H1 (cell line): ENCODE data around the gene BSPRY. TPM values are rescaled to one million over a fixed set of nuclear protein-coding genes. Genes with fewer than 3 reads are reported as not detected.

Experiments used
- CTCF ChIA-PET: fragments of 300-600 bp; sonication (Branson Sonifier 250); formaldehyde crosslinking; loops from one replicate; lab custom pipeline; 2021; ENCODE audit not compliant: partially characterized antibody; lab: Charles Lee
- POLR2A ChIA-PET: fragments of 300-600 bp; sonication (Branson Sonifier 250); formaldehyde crosslinking; loops from one replicate; lab custom pipeline; 2021; ENCODE audit warnings: inconsistent platforms; ENCODE audit not compliant: partially characterized antibody; lab: Charles Lee
- DNase-seq, 2 experiments: peaks; one replicate each; pipeline versions ENCODE4 v3.0.0 to v3.0.0-alpha.2; 2010 to 2022; ENCODE audit warnings: low spot score in 2 of 2, low read depth in 1 of 2, mixed read lengths in 1 of 2
- FAIRE-seq: peaks from 2 replicates; lab custom pipeline; 2011; peaks lifted over from hg19 to GRCh38; lab: Jason Lieb, UNC
- H2AFZ ChIP-seq: 2 replicates; pipeline ENCODE4 v1.8.1; 2012; ENCODE audit warnings: low read length, inconsistent platforms
- H2AK5ac ChIP-seq: 2 replicates; pipeline ENCODE4 v1.6.1; 2013; ENCODE audit warnings: low read depth, low read length
- H2BK120ac ChIP-seq: replicated peaks from 2 replicates; pipeline ENCODE3; 2013; ENCODE audit warnings: low read depth, low read length, inconsistent platforms
- H2BK12ac ChIP-seq: 2 replicates; pipeline ENCODE4 v1.6.1; 2013; ENCODE audit warnings: low read depth, low read length
- H2BK15ac ChIP-seq: 2 replicates; pipeline ENCODE4 v1.6.1; 2013; ENCODE audit warnings: low read length
- H2BK20ac ChIP-seq: 2 replicates; pipeline ENCODE4 v1.6.1; 2013; ENCODE audit warnings: low read length
- H2BK5ac ChIP-seq: 2 replicates; pipeline ENCODE4 v1.6.1; 2013; ENCODE audit warnings: low read depth, low read length
- H3K14ac ChIP-seq: 2 replicates; pipeline ENCODE4 v1.6.1; 2013; ENCODE audit warnings: inconsistent platforms; ENCODE audit not compliant: insufficient read length
- H3K18ac ChIP-seq: 2 replicates; pipeline ENCODE4 v1.6.1; 2013; ENCODE audit warnings: low read length; ENCODE audit errors: extremely low read depth
- H3K23ac ChIP-seq: 2 replicates; pipeline ENCODE4 v1.6.1; 2013; ENCODE audit warnings: inconsistent platforms; ENCODE audit not compliant: insufficient read length
- H3K23me2 ChIP-seq: 2 replicates; pipeline ENCODE4 v1.6.1; 2013; ENCODE audit warnings: low read depth, low read length
- H3K27ac ChIP-seq: 2 replicates; pipeline ENCODE4 v1.6.1; 2011; ENCODE audit warnings: low read depth, low read length, inconsistent platforms
- H3K27me3 ChIP-seq, 4 experiments: replicated peaks in 1 of 4; 1 replicate in 1 of 4; 2 replicates in 3 of 4; pipeline versions ENCODE4 v1.6.1 to v1.8.1; 2011 to 2013; ENCODE audit warnings: low read length in 3 of 4, mild to moderate bottlenecking in 3 of 4, inconsistent platforms in 2 of 4, mixed read lengths in 2 of 4, moderate library complexity in 1 of 4; ENCODE audit not compliant: control insufficient read depth in 3 of 4, insufficient read depth in 3 of 4; ENCODE audit errors: extremely low read depth in 1 of 4
- H3K36me3 ChIP-seq, 4 experiments: 2 replicates each; pipeline versions ENCODE4 v1.6.1 to v1.8.1; 2011 to 2013; ENCODE audit warnings: mild to moderate bottlenecking in 4 of 4, low read length in 3 of 4, moderate library complexity in 2 of 4, control low read depth in 1 of 4, inconsistent platforms in 1 of 4; ENCODE audit not compliant: insufficient read depth in 4 of 4, control insufficient read depth in 2 of 4
- H3K4ac ChIP-seq: replicated peaks from 2 replicates; pipeline ENCODE3; 2013; ENCODE audit warnings: low read length, low read depth, mixed read lengths, inconsistent platforms; ENCODE audit not compliant: insufficient read length
- H3K4me1 ChIP-seq, 4 experiments: replicated peaks in 1 of 4; 1 replicate in 1 of 4; 2 replicates in 3 of 4; pipeline versions ENCODE4 v1.6.1 to v1.8.1; 2011 to 2013; ENCODE audit warnings: low read length in 3 of 4, inconsistent platforms in 2 of 4, mixed read lengths in 1 of 4; ENCODE audit not compliant: insufficient read depth in 4 of 4, control insufficient read depth in 3 of 4
- H3K4me2 ChIP-seq, 2 experiments: 2 replicates each; pipeline versions ENCODE4 v1.6.1 to v1.8.1; 2011 to 2013; ENCODE audit warnings: low read depth in 2 of 2, low read length in 2 of 2, control low read depth in 1 of 2, inconsistent platforms in 1 of 2, mild to moderate bottlenecking in 1 of 2; ENCODE audit not compliant: insufficient read depth in 1 of 2
- H3K4me3 ChIP-seq, 4 experiments: fragments of 200-600, 300-600 bp in 1 of 4; sonication (generic), shearing (Covaris generic), sonication (Bioruptor Twin) in 1 of 4; 2 replicates each; pipeline versions ENCODE4 v1.5.1 to v1.8.1; 2011 to 2016; ENCODE audit warnings: low read length in 4 of 4, low read depth in 3 of 4, control low read depth in 2 of 4, inconsistent platforms in 2 of 4, mild to moderate bottlenecking in 2 of 4, mixed read lengths in 1 of 4, moderate library complexity in 1 of 4; ENCODE audit not compliant: insufficient read depth in 2 of 4; ENCODE audit errors: extremely low read depth in 1 of 4
- H3K56ac ChIP-seq: replicated peaks from 2 replicates; pipeline ENCODE3; 2013; ENCODE audit warnings: low read depth, mild to moderate bottlenecking, mixed read lengths, low read length, inconsistent platforms; ENCODE audit not compliant: insufficient read length
- H3K79me1 ChIP-seq: 2 replicates; pipeline ENCODE4 v1.6.1; 2013; ENCODE audit warnings: low read depth, low read length, control low read depth
- H3K79me2 ChIP-seq, 2 experiments: 2 replicates each; pipeline versions ENCODE4 v1.6.1 to v1.8.1; 2012 to 2013; ENCODE audit warnings: low read length in 2 of 2, mild to moderate bottlenecking in 2 of 2, inconsistent platforms in 1 of 2; ENCODE audit not compliant: insufficient read depth in 2 of 2, control insufficient read depth in 1 of 2
- H3K9ac ChIP-seq, 4 experiments: replicated peaks in 1 of 4; 1 replicate in 1 of 4; 2 replicates in 3 of 4; pipeline versions ENCODE4 v1.6.1 to v1.8.1; 2011 to 2013; ENCODE audit warnings: low read depth in 3 of 4, low read length in 3 of 4, control low read depth in 2 of 4, mild to moderate bottlenecking in 2 of 4, moderate library complexity in 2 of 4, inconsistent platforms in 1 of 4; ENCODE audit errors: extremely low read depth in 1 of 4
- H3K9me3 ChIP-seq, 2 experiments: 2 replicates each; pipeline versions ENCODE4 v1.6.1 to v1.8.1; 2012 to 2013; ENCODE audit warnings: mild to moderate bottlenecking in 2 of 2, moderate library complexity in 2 of 2, control low read depth in 1 of 2, inconsistent platforms in 1 of 2, low read depth in 1 of 2, low read length in 1 of 2, mixed read lengths in 1 of 2; ENCODE audit not compliant: insufficient read depth in 2 of 2
- H4K20me1 ChIP-seq, 2 experiments: replicated peaks in 1 of 2; 2 replicates each; pipeline versions ENCODE3 to v1.8.1; 2011 to 2013; ENCODE audit warnings: inconsistent platforms in 2 of 2, low read length in 2 of 2, mild to moderate bottlenecking in 1 of 2; ENCODE audit not compliant: insufficient read depth in 2 of 2, control insufficient read depth in 1 of 2
- H4K5ac ChIP-seq: 2 replicates; pipeline ENCODE4 v1.6.1; 2013; ENCODE audit warnings: low read length, low read depth, mixed read lengths, inconsistent platforms; ENCODE audit not compliant: insufficient read length
- H4K8ac ChIP-seq: 2 replicates; pipeline ENCODE4 v1.8.0; 2013; ENCODE audit warnings: mild to moderate bottlenecking, moderate library complexity, low read length, inconsistent platforms; ENCODE audit not compliant: insufficient read depth; ENCODE audit errors: extremely low read depth
- H4K91ac ChIP-seq: replicated peaks from 2 replicates; pipeline ENCODE3; 2013; ENCODE audit warnings: low read length, mixed read lengths, inconsistent platforms; ENCODE audit not compliant: insufficient read length
- NRF1 ChIP-seq: IDR thresholded peaks from 2 replicates; pipeline ENCODE4 v1.6.1; 2011; ENCODE audit warnings: mild to moderate bottlenecking, low read depth, low read length, improper control_type of control experiment
- POLR2A ChIP-seq, 2 experiments: IDR thresholded peaks; 1 replicate in 1 of 2; 2 replicates in 1 of 2; pipeline ENCODE4 v1.6.1; 2011; ENCODE audit warnings: low read depth in 2 of 2, low read length in 2 of 2, mild to moderate bottlenecking in 2 of 2; ENCODE audit errors: control extremely low read depth in 1 of 2
- SUZ12 ChIP-seq: fragments of 200-600 bp; sonication (generic); IDR thresholded peaks from 2 replicates; pipeline ENCODE4 v1.6.1; 2012; ENCODE audit warnings: mild to moderate bottlenecking, inconsistent platforms, low read length, moderate library complexity, mixed read lengths
- TAF1 ChIP-seq: IDR thresholded peaks from 2 replicates; pipeline ENCODE4 v1.6.1; 2011; ENCODE audit warnings: mild to moderate bottlenecking, low read depth, low read length
- WGBS, 2 experiments: shearing (Covaris generic) in 1 of 2; methylation state at CpG; one replicate each; pipeline versions ENCODE4 v1.1.6 to v1.1.7; 2013 to 2015; ENCODE audit warnings: low lambda C conversion rate in 2 of 2, mixed read lengths in 2 of 2, inconsistent platforms in 1 of 2, low coverage in 1 of 2, missing lambda C conversion rate in 1 of 2; ENCODE audit not compliant: insufficient replicate concordance in 2 of 2, insufficient coverage in 1 of 2, insufficient read length in 1 of 2; ENCODE audit errors: extremely low coverage in 1 of 2, missing lambda C conversion rate in 1 of 2; 5-methylcytosine and 5-hydroxymethylcytosine counted together
- polyA plus RNA-seq, 7 experiments: library from polyadenylated mRNA; depleted of rRNA in 3 of 7; stranded (reverse) in 5 of 7; unstranded in 2 of 7; fragments of >200 nt in 5 of 7; fragments of 200-250 nt in 2 of 7; gene quantifications; 1 replicate in 5 of 7; 2 replicates in 1 of 7; 4 replicates in 1 of 7; pipeline versions ENCODE4 v1.2.1 to v1.2.3, GENCODE V29; 2011 to 2013; ENCODE audit warnings: missing spikeins in 2 of 7, mixed read lengths in 2 of 7
- total RNA-seq: library from RNA; stranded (reverse); fragmentation: NEBNext Ultra II Directional; extraction: Animal tissue kit (Norgen Biotek cat#: 25700); gene quantifications from 2 replicates; pipeline ENCODE4 v1.2.1, GENCODE V29; 2021
- TF ChIP-seq, protein P1 (sequence below): IDR thresholded peaks from 2 replicates; pipeline ENCODE4 v1.6.1; 2012; ENCODE audit warnings: low read length, inconsistent platforms

BSPRY gene
- total and polyA plus RNA-seq, 2 of the 8 experiments (the other 6 are each of a cell fraction or from before 2014, with no cell fraction given) = 5.5 to 10.9 TPM

DNA sequence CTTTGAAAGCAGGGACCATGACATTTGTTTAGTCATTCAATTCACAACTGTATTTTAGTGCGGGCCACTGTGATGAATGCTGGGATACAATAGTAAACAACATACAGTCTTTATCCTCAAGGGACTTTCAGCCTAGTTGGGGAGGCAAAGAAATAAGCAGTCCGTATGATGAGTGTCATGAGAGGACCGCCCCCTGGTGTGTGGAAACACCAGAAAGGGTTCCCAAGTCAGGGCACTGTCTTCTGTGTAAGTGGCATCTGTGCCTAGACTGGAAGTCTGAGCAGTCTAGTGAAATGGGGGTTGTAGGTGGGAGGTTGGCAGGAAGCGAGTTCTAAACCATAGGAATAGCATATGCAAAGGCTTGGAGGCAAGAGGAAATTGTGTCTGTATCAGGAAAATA, 68.0 kb downstream of the BSPRY start:
- Histone ChIP-seq H4K5ac (no peak overlapping the region), H2BK12ac (no peak overlapping the region), H3K9ac (no peak overlapping the region), H3K79me2 (no peaks in the 10 kb centered on the region), H3K18ac (no peak overlapping the region), H3K27me3 (no peaks in the 10 kb centered on the region), H3K4ac (no peak overlapping the region), H2BK5ac (no peak overlapping the region), H3K36me3 (no peaks in the 10 kb centered on the region), H3K56ac (no peak overlapping the region), H3K9me3 (no peaks in the 10 kb centered on the region), H3K14ac (no peak overlapping the region), H2BK120ac (no peak overlapping the region), H2AK5ac (no peak overlapping the region), H3K4me1 (no peaks in the 10 kb centered on the region), H4K8ac (no peak overlapping the region), H3K4me2 (no peak overlapping the region), H4K91ac (no peak overlapping the region), H2BK15ac (no peak overlapping the region), H3K23ac (no peak overlapping the region), H3K79me1 (no peaks in the 10 kb centered on the region), H2BK20ac (no peak overlapping the region), H3K27ac (no peak overlapping the region), H2AFZ (no peak overlapping the region), H4K20me1 (no peaks in the 10 kb centered on the region), H3K23me2 (no peaks in the 10 kb centered on the region), H3K4me3 (no peak overlapping the region)
- POLR2A ChIA-PET = no interaction called here
- DNase-seq (no peak), FAIRE-seq (no peak)
- 83% methylated on average over 4 of the region's 4 CpGs; no CpG with 5 or more reads in 1 of the 2 experiments for WGBS, 2 experiments
- CTCF ChIA-PET = interaction anchor here (1.2 to 1.4 kb wide), 2 partner anchors 170 to 237 kb away, joined by 3 to 4 read pairs; no protein-coding TSS in a partner anchor
- no peak for TF ChIP-seq SUZ12
- no peak for TF ChIP-seq TAF1
- TF ChIP-seq NRF1 = no peak
- TF ChIP-seq, protein P1, sequence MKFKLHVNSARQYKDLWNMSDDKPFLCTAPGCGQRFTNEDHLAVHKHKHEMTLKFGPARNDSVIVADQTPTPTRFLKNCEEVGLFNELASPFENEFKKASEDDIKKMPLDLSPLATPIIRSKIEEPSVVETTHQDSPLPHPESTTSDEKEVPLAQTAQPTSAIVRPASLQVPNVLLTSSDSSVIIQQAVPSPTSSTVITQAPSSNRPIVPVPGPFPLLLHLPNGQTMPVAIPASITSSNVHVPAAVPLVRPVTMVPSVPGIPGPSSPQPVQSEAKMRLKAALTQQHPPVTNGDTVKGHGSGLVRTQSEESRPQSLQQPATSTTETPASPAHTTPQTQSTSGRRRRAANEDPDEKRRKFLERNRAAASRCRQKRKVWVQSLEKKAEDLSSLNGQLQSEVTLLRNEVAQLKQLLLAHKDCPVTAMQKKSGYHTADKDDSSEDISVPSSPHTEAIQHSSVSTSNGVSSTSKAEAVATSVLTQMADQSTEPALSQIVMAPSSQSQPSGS = no peak
- no peak for TF ChIP-seq POLR2A (IDR thresholded peaks at IDR 0.05; ENCODE audit: control extremely low read depth in 1 of 2, low read depth in 2 of 2, low read length in 2 of 2)
